AG04450 (cell line): ENCODE data around the gene SLC25A5. TPM values are rescaled to one million over a fixed set of nuclear protein-coding genes. Genes with fewer than 3 reads are reported as not detected.

Experiments used
- CTCF ChIA-PET: fragments of 300-600, 350-600 bp; formaldehyde crosslinking; extraction: SDS; loops from one replicate; lab custom pipeline; 2022; ENCODE audit warnings: antibody characterized with exemption, inconsistent platforms; lab: Charles Lee
- POLR2A ChIA-PET: fragments of 350-600 bp; formaldehyde crosslinking; extraction: SDS; loops from one replicate; lab custom pipeline; 2021; ENCODE audit warnings: antibody characterized with exemption, inconsistent platforms; lab: Yijun Ruan, JAX
- DNase-seq: peaks from one replicate; pipeline ENCODE4 v3.0.0-alpha.2; 2011; ENCODE audit warnings: low read depth, low spot score
- H3K27ac ChIP-seq: one replicate; pipeline ENCODE4 v1.5.1; 2012; ENCODE audit warnings: low read depth, low read length, control low read depth
- H3K27me3 ChIP-seq: one replicate; pipeline ENCODE4 v1.6.0; 2012; ENCODE audit warnings: low read length; ENCODE audit not compliant: control insufficient read depth, insufficient read depth
- H3K4me3 ChIP-seq: 2 replicates; pipeline ENCODE4 v1.5.1; 2011; ENCODE audit warnings: mild to moderate bottlenecking, low read depth, low read length, control low read depth
- H3K9me3 ChIP-seq: 2 replicates; pipeline ENCODE4 v1.5.1; 2012; ENCODE audit warnings: low read length; ENCODE audit not compliant: control insufficient read depth, insufficient read depth
- CTCF ChIP-seq: IDR thresholded peaks from 2 replicates; pipeline ENCODE4 v1.5.1; 2011; ENCODE audit warnings: low read depth, low read length, control low read depth, inconsistent platforms
- polyA plus RNA-seq: library from polyadenylated mRNA; depleted of rRNA; stranded (reverse); fragments of >200 nt; gene quantifications from 2 replicates; pipeline ENCODE4 v1.2.3, GENCODE V29; 2011

SLC25A5 gene
- polyA plus RNA-seq, 1 experiment: 227 TPM

DNA sequence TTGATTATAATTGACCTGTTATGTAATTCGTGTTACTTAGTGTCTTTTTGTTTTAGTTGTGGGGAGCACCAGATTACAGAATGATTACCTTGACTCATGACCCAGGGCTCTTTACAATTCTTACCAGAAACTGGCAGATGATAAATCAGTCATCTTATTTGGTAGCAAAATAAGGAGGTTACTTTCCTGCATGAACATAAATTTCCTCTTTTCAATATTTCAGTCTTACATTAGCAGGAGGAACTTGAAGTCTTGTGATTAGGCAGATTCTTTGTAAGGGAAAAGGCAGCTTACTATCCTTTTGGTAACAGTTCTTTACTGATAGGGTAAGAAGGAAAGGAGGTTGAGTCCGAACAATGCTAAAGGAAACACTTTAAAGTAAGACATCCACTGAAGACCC lies 26.0 kb upstream of the SLC25A5 start:
- no peak for DNase-seq
- POLR2A ChIA-PET: no interaction called here
- CTCF ChIA-PET: no interaction called here
- no peak overlapping the region for H3K4me3 ChIP-seq
- H3K27ac ChIP-seq: no peak overlapping the region
- TF ChIP-seq CTCF: no peak
- no peaks in the 10 kb centered on the region for H3K9me3 ChIP-seq
- no peaks in the 10 kb centered on the region for H3K27me3 ChIP-seq

DNA sequence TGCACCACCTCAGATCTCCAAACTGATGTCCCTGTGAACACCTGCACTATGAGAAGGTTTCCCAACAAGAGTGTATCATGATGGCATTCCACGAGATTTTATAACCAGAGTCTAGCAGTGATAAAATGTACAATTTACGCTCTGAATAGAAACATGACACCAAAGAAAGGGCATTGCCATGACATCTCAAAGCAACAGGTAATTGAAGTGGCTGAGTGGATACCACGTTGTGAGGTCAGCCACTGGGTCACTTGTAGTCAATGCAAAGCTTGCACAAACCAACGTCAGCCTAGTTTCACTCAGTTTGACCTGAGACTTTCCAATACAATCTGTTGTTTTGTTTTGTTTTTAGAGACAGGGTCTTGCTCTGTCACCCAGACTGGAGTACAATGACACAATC lies 15.0 kb upstream of the SLC25A5 start:
- no peak overlapping the region for H3K27ac ChIP-seq
- H3K9me3 ChIP-seq: no peaks in the 10 kb centered on the region
- DNase-seq: no peak
- ChIA-PET CTCF (no interaction called here), POLR2A (no interaction called here)
- H3K27me3 ChIP-seq: no peaks in the 10 kb centered on the region
- no peak for TF ChIP-seq CTCF
- H3K4me3 ChIP-seq: no peak overlapping the region

GRCh38 chrX:119455264-119455663 lies 13.0 kb upstream of the SLC25A5 start:
- Histone ChIP-seq H3K9me3 (no peaks in the 10 kb centered on the region), H3K27me3 (no peaks in the 10 kb centered on the region), H3K4me3 (no peak overlapping the region), H3K27ac (no peak overlapping the region)
- ChIA-PET POLR2A (no interaction called here), CTCF (interaction anchor here (1.2 kb wide), 1 partner anchor 14 kb away, joined by 4 read pairs; no protein-coding TSS in a partner anchor)
- DNase-seq: no peak
- no peak for TF ChIP-seq CTCF

- POLR2A ChIA-PET: no interaction called here
- no peak for TF ChIP-seq CTCF
- CTCF ChIA-PET: interaction anchor here (1.4 kb wide), 1 partner anchor 10 kb away, joined by 3 read pairs; no protein-coding TSS in a partner anchor
- Histone ChIP-seq H3K27me3 (no peaks in the 10 kb centered on the region), H3K27ac (no peak overlapping the region), H3K9me3 (no peaks in the 10 kb centered on the region), H3K4me3 (no peak overlapping the region)
- no peak for DNase-seq
These were observed 9.1 kb upstream of the SLC25A5 start for GRCh38 chrX:119459181-119459580.

DNA sequence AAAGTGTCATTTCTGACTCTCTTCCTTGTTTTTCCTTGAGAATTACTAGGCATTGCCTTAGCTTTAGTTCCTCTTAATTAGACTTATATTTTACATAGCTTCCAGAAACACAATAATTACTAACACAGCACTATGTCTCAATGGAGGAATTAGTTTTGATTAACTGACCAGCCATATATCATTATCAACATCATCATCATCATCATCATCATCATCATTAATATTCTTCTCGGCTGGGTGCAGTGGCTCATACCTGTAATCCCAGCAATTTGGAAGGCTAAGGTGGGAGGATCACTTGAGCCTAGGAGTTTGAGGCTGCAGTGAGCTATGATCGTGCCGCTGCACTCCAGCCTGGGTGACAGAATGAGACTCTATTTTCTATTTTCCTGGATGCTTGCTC lies 2.7 kb upstream of the SLC25A5 start:
- CTCF ChIA-PET: no interaction called here

More for the DNA sequence above, 2.7 kb upstream of the SLC25A5 start:
- DNase-seq: no peak
- no peak overlapping the region for H3K27ac ChIP-seq
- H3K27me3 ChIP-seq: no peaks in the 10 kb centered on the region
- no peak overlapping the region for H3K4me3 ChIP-seq
- no peaks in the 10 kb centered on the region; the same call in 1 of the 2 replicates for H3K9me3 ChIP-seq
- no peak for TF ChIP-seq CTCF
- POLR2A ChIA-PET: no interaction called here
